HG03342 (cell line): ENCODE measurements around the gene RNF17.
"Not testable (repeated sequence)": the region's sequence is repeated elsewhere in the genome, so short reads cannot be mapped to it uniquely, and the experiment has no call there.

Experiments used
- ATAC-seq: cut with Tn5 transposase; IDR thresholded peaks from one replicate; pipeline ENCODE4 v1.9.1; 2021; ENCODE audit warnings: mild to moderate bottlenecking, moderate library complexity; ENCODE audit not compliant: unreplicated experiment

The RNF17 gene

GRCh38 chr13:24744247-24744646 is 19.7 kb upstream of the RNF17 start:
- ATAC-seq = no peak

DNA sequence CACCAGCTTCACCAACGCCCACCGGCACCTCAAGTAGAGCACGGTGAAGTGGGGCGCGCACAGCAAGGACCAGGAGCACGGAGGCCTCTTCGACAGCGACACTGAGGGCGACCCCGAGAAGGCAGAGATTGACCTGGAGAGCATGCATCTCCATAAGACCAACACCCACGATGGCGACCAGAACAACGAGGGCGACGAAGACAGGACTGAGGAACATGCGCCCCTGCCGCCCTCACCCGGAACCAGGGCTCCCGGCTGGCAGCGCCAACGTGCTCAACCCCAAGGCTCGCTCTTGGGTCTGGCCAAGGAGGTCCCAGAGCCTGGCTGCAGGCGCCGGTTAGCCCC is 18.5 kb upstream of the RNF17 start:
- no peak for ATAC-seq

- no peak for ATAC-seq
Observed at GRCh38 chr13:24745861-24746617, 17.9 kb upstream of the RNF17 start.

GRCh38 chr13:24746618-24747247 is 17.2 kb upstream of the RNF17 start:
- ATAC-seq = no peak

DNA sequence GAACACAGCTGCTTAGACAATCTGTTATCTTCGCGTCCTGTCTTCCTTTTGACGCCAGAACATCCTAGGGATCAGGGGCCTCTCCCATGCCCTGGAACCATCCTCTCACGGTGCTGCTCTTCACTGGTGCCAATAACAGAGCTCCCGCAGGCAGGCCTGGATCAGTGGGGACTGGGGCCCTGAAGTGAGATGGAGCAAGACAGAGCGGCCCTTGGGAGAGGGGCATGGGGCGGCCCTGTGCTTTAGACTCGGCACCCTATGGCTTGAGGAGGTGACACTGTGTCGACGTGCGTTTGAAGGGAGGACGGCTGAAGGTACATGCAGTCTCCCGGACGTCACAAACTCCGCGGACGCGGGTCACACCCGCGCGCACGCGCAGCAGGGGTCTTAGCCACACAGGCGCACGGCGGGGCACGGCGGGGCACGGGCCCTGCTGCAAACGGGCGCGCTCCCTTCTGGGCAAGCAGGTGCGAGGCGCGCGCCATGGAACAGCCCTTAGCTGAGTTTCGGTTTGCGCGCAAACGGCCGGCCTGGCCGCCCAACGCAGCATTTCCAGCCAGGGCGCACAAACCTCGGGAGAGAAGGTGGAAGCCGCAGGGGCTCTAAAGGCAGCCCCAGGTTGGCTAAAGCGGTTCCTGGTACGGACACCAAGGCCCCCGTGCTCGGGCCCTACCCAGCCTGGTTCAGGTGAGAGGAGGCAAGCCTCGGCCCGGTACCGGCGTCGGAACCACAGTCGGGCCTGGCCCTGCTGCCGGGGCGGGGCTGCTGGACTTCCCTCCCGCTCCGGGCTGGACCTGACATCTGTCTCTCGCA is 16.5 kb upstream of the RNF17 start:
- no peak for ATAC-seq

GRCh38 chr13:24748061-24748400 is 15.9 kb upstream of the RNF17 start:
- ATAC-seq = no peak

GRCh38 chr13:24759197-24759596 is 4.8 kb upstream of the RNF17 start:
- ATAC-seq = no peak

GRCh38 chr13:24764276-24764630 is 284 bp downstream of the RNF17 start:
- peak; percentile 36 for ATAC-seq

- no peak for ATAC-seq
Observed at GRCh38 chr13:24777171-24777570, 13.2 kb downstream of the RNF17 start.

DNA sequence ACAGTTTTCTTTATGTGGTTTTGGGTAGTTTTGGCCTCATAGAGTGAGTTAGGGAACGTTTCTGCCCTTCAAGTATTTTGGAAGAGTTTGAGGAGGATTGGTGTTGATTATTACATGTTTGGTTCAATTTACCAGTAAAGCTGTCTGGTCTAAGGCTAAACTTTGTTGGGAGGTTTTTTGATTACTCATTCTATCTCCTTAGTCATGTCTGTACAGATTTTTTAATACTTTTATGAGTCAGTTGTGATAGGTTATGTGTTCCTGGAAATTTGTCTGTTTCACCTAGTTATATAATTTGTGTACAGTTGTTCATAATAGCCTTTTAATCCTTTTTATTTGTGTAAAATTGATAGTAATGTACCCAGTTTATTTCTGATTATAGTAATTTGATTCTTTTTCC is 20.4 kb downstream of the RNF17 start:
- no peak for ATAC-seq

- no peak for ATAC-seq
Observed at GRCh38 chr13:24788538-24788937, 24.6 kb downstream of the RNF17 start.

GRCh38 chr13:24802074-24802473 is 38.1 kb downstream of the RNF17 start:
- ATAC-seq = no peak

- no peak for ATAC-seq
Observed at GRCh38 chr13:24821207-24821606, 57.2 kb downstream of the RNF17 start.

DNA sequence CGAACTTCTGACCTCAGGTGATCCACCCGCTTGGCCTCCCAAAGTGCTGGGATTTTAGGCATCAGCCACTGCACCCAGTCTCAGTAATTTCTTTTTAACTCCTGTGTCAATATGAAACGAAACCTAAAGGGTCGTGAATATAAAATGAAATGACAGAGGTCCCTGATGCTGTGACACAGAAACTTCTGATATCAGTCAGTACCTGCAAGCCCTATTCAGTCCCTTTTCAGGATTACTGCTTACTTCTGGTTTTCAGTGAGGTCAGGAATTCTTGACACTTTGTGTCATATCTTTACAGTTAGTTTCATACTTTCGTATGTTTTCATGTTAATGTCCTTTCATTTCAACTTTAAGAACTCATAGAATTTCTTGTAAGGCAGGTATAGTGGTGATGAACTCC is 58.7 kb downstream of the RNF17 start:
- no peak for ATAC-seq

GRCh38 chr13:24823122-24823710 is 59.2 kb downstream of the RNF17 start:
- not testable (repeated sequence) for ATAC-seq

- ATAC-seq = no peak
Observed at GRCh38 chr13:24827799-24828198, 63.8 kb downstream of the RNF17 start.

- ATAC-seq = no peak
Observed at GRCh38 chr13:24834902-24835510, 71.0 kb downstream of the RNF17 start.

DNA sequence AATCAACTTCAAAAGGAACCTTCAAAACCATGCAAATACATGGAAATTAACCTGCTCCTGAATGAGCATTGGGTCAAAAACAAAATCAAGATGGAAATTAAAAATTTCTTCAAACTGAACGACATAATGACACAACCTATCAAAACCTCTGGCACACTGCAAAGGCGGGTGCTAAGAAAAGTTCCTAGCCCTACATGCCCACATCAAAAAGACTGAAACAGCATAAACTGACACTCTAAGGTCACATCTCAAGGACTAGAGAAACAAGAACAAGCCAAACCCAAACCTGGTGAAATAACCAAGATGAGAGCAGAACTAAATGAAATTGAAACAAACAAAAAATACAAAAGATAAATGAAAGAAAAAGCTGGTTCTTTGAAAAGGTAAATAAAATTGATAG is 73.6 kb downstream of the RNF17 start:
- not testable (repeated sequence) for ATAC-seq

DNA sequence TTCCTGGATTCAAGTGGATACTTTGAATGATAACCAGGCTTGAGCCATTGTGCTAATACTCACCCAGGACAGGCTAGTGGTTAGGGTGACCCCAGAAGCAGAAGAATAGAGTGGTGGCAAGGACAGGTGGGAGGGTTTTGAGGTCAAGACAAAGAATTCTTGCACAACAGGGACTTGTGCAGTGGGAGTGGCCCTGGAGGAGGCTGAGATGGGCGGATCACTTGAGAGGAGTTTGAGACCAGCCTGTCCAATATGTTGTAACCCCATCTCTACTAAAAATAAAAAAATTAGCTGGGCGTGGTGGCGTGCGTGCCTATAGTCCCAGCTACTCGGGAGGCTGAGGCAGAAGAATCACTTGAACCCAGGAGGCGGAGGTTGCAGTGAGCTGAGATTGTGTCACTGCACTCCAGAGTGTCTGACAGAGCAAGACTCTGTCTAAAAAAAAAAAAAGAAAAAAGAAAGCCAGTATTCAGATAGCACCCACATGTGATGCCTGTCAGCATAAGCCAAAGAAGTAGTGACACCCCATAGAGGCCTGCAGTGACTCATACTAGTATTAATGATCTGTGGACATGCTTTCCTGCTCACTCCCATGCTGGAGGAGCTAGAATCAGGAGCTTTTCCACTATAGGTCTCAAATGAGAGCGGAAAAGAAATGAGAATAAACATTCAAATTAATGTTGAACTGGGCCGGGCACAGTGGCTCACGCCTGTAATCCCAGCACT is 78.7 kb downstream of the RNF17 start:
- no peak for ATAC-seq

DNA sequence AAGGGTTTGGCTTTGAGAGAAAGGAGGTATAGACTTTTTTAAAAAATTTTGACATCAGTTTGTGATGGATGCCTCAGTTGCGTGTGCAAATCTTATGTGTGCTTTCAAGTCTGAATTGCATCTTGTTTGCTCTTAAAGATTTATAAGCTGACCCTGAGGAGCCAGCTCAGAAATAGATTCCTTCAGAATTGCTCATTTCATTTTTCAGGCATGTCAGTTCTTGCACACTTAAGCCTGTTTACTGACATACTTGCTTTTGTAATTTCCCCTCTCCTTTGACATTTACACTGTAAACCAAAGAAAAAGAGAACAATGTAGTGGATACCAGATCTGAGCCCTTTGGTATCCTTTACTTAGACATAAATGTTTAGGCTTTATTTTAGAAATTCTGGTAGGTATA is 87.6 kb downstream of the RNF17 start:
- ATAC-seq = no peak

DNA sequence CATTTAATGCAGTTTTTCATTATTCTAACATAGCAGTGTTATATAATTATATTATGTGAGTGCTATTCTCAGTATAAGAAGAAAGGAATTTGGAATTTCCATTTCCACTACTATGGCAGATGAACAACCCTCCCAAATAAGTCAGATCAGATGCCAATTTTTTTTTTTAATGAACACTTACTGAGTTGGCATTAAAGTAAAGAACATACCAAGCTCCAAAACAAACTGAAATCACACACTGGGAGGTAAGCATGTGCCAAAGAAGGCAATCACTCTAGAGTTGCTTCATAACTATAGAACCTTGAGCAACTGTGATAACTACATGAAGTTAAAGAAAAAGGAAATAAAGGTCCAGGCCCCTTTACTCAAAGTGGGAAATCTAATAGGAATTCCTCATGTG is 90.3 kb downstream of the RNF17 start:
- ATAC-seq = no peak
